ENCODE results near the gene ABO. TPM values are rescaled to one million over a fixed set of nuclear protein-coding genes. Genes with fewer than 3 reads are reported as not detected.

The ABO gene
- total and polyA plus RNA-seq, 9 of the 15 experiments (the other 6 are each of a cell fraction or from before 2014, with no cell fraction given): 5.0 to 21.9 (median 11.9) TPM

DNA sequence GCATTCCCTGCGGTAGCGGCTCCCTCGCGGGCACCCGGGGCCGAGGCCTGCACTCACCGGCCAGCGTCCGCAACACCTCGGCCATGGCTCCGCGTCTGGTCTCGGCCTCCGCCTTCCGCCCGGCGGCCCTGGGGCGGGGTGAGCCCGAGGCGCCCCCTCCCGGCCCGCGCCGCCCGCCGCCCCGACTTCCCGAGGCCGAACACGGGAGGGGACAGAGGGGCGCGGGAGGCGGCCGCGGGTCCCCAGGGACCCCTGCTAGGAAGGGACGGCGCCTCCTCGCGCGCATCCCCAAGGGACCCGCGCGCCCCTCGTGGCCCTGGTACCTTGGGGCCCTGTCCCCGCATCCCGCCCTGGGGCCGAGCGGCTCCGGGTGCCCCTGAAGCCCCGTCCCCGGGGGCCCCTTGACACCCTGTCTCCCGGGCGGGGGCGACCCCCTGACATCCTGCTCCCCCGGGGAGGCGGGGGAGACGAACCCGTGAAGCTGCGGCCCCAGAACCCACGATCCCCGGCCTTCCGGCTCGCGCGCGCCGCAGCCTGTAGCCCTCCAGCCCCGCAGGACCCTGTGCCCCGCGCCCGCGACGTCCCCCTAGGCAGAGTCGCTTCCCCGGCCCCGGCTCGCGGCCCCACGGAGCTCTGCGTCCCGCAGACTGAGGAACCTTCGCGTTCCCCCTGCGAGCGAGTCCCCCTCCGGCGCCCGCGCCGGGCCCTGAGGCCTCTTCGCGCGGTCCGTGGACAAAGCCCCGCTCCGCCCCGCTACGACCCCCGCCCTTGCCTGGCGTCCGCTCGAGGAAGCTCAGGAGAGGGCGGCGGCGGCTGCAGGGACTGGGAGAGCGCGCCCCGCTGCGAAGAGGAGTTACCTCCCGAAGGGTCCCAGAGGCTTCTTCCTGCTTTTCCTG, at the start of gene ABO (continued):
- TF ChIP-seq, protein P1, sequence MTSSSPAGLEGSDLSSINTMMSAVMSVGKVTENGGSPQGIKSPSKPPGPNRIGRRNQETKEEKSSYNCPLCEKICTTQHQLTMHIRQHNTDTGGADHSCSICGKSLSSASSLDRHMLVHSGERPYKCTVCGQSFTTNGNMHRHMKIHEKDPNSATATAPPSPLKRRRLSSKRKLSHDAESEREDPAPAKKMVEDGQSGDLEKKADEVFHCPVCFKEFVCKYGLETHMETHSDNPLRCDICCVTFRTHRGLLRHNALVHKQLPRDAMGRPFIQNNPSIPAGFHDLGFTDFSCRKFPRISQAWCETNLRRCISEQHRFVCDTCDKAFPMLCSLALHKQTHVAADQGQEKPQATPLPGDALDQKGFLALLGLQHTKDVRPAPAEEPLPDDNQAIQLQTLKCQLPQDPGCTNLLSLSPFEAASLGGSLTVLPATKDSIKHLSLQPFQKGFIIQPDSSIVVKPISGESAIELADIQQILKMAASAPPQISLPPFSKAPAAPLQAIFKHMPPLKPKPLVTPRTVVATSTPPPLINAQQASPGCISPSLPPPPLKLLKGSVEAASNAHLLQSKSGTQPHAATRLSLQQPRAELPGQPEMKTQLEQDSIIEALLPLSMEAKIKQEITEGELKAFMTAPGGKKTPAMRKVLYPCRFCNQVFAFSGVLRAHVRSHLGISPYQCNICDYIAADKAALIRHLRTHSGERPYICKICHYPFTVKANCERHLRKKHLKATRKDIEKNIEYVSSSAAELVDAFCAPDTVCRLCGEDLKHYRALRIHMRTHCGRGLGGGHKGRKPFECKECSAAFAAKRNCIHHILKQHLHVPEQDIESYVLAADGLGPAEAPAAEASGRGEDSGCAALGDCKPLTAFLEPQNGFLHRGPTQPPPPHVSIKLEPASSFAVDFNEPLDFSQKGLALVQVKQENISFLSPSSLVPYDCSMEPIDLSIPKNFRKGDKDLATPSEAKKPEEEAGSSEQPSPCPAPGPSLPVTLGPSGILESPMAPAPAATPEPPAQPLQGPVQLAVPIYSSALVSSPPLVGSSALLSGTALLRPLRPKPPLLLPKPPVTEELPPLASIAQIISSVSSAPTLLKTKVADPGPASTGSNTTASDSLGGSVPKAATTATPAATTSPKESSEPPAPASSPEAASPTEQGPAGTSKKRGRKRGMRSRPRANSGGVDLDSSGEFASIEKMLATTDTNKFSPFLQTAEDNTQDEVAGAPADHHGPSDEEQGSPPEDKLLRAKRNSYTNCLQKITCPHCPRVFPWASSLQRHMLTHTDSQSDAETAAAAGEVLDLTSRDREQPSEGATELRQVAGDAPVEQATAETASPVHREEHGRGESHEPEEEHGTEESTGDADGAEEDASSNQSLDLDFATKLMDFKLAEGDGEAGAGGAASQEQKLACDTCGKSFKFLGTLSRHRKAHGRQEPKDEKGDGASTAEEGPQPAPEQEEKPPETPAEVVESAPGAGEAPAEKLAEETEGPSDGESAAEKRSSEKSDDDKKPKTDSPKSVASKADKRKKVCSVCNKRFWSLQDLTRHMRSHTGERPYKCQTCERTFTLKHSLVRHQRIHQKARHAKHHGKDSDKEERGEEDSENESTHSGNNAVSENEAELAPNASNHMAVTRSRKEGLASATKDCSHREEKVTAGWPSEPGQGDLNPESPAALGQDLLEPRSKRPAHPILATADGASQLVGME (CRISPR knock-in tag; IDR thresholded peaks at IDR 0.05): no peak
- TF ChIP-seq TCF7L2 (IDR thresholded peaks at IDR 0.05; ENCODE audit: low read depth, low read length): no peak
- no peak for TF ChIP-seq TARDBP (IDR thresholded peaks at IDR 0.05)
- TF ChIP-seq, protein P2, sequence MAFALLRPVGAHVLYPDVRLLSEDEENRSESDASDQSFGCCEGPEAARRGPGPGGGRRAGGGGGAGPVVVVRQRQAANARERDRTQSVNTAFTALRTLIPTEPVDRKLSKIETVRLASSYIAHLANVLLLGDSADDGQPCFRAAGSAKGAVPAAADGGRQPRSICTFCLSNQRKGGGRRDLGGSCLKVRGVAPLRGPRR (CRISPR knock-in tag; IDR thresholded peaks at IDR 0.05): no peak
- TF ChIP-seq NR3C1 (CRISPR knock-in tag; IDR thresholded peaks at IDR 0.05): no peak
- TF ChIP-seq ZNF586 (CRISPR knock-in tag; conservative IDR thresholded peaks at IDR 0.05): no peak
- TF ChIP-seq SAP30 (IDR thresholded peaks at IDR 0.05; ENCODE audit: borderline replicate concordance, insufficient read depth, low read depth, low read length, poor library complexity, severe bottlenecking): peak; percentile 25
- TF ChIP-seq ZBTB7A (IDR thresholded peaks at IDR 0.05; ENCODE audit: borderline replicate concordance, control insufficient read depth, low read depth, low read length): peak; percentile 98; the same call in 1 of the 2 replicates
- TF ChIP-seq IRF2 (CRISPR knock-in tag; IDR thresholded peaks at IDR 0.05): no peak
- TF ChIP-seq KDM1A (IDR thresholded peaks at IDR 0.05): no peak
- TF ChIP-seq MCM2 (IDR thresholded peaks at IDR 0.05; ENCODE audit: low read depth): no peak
- no peak for TF ChIP-seq BCOR (IDR thresholded peaks at IDR 0.05)
- TF ChIP-seq SMAD3 (CRISPR knock-in tag; conservative IDR thresholded peaks at IDR 0.05): no peak
- TF ChIP-seq, protein P3, sequence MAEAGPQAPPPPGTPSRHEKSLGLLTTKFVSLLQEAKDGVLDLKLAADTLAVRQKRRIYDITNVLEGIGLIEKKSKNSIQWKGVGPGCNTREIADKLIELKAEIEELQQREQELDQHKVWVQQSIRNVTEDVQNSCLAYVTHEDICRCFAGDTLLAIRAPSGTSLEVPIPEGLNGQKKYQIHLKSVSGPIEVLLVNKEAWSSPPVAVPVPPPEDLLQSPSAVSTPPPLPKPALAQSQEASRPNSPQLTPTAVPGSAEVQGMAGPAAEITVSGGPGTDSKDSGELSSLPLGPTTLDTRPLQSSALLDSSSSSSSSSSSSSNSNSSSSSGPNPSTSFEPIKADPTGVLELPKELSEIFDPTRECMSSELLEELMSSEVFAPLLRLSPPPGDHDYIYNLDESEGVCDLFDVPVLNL (CRISPR knock-in tag; IDR thresholded peaks at IDR 0.05; ENCODE audit: low read depth): no peak
- TF ChIP-seq RB1 (IDR thresholded peaks at IDR 0.05; ENCODE audit: low read depth): peak; percentile 6; the same call in 1 of the 2 replicates
- TF ChIP-seq MTA2 (IDR thresholded peaks at IDR 0.05; ENCODE audit: low read depth): no peak
- TF ChIP-seq, protein P4, sequence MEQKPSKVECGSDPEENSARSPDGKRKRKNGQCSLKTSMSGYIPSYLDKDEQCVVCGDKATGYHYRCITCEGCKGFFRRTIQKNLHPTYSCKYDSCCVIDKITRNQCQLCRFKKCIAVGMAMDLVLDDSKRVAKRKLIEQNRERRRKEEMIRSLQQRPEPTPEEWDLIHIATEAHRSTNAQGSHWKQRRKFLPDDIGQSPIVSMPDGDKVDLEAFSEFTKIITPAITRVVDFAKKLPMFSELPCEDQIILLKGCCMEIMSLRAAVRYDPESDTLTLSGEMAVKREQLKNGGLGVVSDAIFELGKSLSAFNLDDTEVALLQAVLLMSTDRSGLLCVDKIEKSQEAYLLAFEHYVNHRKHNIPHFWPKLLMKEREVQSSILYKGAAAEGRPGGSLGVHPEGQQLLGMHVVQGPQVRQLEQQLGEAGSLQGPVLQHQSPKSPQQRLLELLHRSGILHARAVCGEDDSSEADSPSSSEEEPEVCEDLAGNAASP (IDR thresholded peaks at IDR 0.05): no peak
- TF ChIP-seq, protein P5, sequence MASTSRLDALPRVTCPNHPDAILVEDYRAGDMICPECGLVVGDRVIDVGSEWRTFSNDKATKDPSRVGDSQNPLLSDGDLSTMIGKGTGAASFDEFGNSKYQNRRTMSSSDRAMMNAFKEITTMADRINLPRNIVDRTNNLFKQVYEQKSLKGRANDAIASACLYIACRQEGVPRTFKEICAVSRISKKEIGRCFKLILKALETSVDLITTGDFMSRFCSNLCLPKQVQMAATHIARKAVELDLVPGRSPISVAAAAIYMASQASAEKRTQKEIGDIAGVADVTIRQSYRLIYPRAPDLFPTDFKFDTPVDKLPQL (IDR thresholded peaks at IDR 0.05; ENCODE audit: extremely low read depth, insufficient read length): no peak
- peak; percentile 70; the same call in 1 of the 2 replicates for TF ChIP-seq SAFB (IDR thresholded peaks at IDR 0.05; ENCODE audit: borderline replicate concordance, low read depth, low read length)

All from K562 (cell line).